Activated T-cell treated with anti-CD3 and anti-CD28 coated beads, Interleukin-2, amount 50 U/mL, for 4 hours (primary cell): ENCODE data around the gene FOLR1. TPM values are rescaled to one million over a fixed set of nuclear protein-coding genes. Genes with fewer than 3 reads are reported as not detected.

Source experiments
- ATAC-seq, 2 donors: fragments of 200-7000 bp; cut with Tn5 transposase; one replicate each; pipeline ENCODE4 v1.10.0; 2021
- DNase-seq: peaks from one replicate; pipeline ENCODE4 v3.0.0-alpha.2; 2020
- H3K27me3 Mint-ChIP-seq: one replicate; pipeline ENCODE4 v1.8.0; 2021; ENCODE audit warnings: low read depth, mixed read lengths
- H3K36me3 Mint-ChIP-seq: one replicate; pipeline ENCODE4 v1.8.0; 2022; ENCODE audit warnings: mixed read lengths; ENCODE audit not compliant: insufficient read depth
- H3K4me1 Mint-ChIP-seq: one replicate; pipeline ENCODE4 v1.8.0; 2021; ENCODE audit warnings: low read depth, mixed read lengths
- H3K4me3 Mint-ChIP-seq: one replicate; pipeline ENCODE4 v1.8.0; 2021; ENCODE audit warnings: mild to moderate bottlenecking, moderate library complexity, mixed read lengths
- H3K9me3 Mint-ChIP-seq: one replicate; pipeline ENCODE4 v1.8.0; 2021; ENCODE audit warnings: mixed read lengths
- total RNA-seq, 3 donors: library from RNA; stranded (reverse); gene quantifications; one replicate each; pipeline ENCODE4 v1.2.1, GENCODE V29; 2021

Gene FOLR1
- total RNA-seq, 3 donors from 2014 or later = 0.20 to 0.24 TPM; not detected in 1

DNA sequence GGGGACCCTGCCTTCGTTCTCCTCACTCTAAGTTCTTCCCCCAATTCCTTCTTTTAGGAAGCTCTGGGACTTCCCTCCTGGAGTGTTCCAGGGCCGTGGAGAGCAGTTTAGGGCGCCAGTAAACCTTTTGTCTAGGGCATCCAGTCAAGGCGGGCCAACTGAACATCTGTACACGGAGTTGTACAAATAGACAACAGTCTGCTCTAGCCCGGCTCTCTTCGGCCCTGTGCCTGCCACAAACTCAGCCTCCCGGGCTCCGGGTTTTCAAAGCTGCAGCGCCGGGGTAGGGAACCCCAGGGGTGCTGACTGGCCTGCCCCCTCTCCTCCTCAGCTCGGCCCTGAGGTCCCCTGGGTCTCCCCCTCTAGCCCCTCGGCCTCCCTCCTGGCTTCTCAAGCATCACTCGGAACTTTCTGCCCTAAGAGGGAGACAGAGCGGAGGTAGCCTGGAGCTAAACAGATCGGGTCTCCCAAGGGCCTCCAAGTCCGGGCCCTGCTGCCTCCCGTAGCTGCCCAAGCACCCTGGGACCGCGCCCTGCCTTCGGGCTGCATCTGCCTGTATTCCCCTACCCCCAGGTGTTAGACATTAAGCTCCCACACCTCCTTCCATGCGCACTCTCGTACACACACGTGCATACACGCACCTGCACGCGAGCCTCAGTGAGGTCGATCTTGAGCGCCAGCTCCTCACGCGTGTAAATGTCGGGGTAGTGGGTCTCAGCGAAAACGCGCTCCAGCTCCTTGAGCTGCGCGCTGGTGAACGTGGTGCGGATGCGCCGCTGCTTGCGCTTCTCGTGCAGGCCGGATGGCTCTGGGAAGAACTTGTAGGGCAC lies 48.7 kb downstream of the FOLR1 start:
- Mint-ChIP-seq H3K4me1 (peaks cover 28% of the 10 kb centered on the region), H3K27me3 (peaks cover 47% of the 10 kb centered on the region), H3K9me3 (no peaks in the 10 kb centered on the region), H3K4me3 (peak overlapping the region; percentile 69), H3K36me3 (peaks cover 3% of the 10 kb centered on the region)
- DNase-seq (no peak), ATAC-seq (peak; percentile 18 to 23)

DNA sequence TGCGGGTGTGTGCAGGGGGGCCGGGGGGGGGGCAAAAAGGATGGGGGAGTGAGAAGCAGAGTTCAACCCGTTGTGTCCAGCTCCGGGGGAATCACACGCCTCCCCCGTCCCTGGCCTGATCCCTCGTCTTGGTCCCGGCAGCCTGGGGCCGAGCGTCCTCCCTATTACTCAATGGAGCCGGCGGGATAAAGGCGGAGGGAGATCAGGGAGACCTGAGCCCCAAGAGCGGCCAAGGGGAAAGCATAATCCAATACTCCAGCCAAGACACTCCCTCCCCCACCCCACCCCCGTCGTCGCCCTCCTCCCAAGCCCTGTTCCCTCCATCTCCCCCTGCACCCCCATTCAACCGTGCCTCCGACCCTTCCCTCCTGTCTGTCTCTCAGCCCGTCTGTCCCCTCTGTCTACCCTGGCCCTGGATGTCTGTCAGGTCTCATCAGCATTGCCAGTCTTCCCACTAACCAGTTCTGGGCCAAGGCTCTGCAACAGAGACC lies 49.4 kb downstream of the FOLR1 start:
- no peak for ATAC-seq
- Mint-ChIP-seq H3K36me3 (peaks cover 3% of the 10 kb centered on the region), H3K9me3 (no peaks in the 10 kb centered on the region), H3K4me1 (peaks cover 28% of the 10 kb centered on the region), H3K27me3 (peaks cover 47% of the 10 kb centered on the region), H3K4me3 (no peak overlapping the region)
- DNase-seq = no peak

DNA sequence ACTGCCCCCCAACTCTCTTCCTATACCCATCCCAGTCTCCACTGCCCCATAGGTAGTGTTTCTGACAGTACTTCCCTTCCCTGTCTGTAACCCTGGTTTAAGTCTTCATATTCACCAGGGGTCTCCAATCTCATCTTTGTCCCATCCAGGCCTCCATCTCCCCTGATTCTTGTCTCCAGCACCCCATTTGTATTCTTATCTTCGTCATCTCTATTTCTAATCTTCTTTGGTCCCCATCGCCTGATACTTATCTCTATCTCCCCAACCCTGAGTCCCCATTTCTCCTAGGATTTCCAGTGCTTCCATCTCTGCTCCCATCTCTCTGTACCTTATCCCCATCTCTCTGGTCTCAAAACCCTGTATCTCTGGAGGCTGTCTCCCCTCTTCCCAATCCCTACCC lies 50.2 kb downstream of the FOLR1 start:
- ATAC-seq = no peak
- Mint-ChIP-seq H3K4me1 (peaks cover 28% of the 10 kb centered on the region), H3K9me3 (no peaks in the 10 kb centered on the region), H3K36me3 (no peaks in the 10 kb centered on the region), H3K27me3 (peaks cover 47% of the 10 kb centered on the region), H3K4me3 (no peak overlapping the region)
- no peak for DNase-seq

DNA sequence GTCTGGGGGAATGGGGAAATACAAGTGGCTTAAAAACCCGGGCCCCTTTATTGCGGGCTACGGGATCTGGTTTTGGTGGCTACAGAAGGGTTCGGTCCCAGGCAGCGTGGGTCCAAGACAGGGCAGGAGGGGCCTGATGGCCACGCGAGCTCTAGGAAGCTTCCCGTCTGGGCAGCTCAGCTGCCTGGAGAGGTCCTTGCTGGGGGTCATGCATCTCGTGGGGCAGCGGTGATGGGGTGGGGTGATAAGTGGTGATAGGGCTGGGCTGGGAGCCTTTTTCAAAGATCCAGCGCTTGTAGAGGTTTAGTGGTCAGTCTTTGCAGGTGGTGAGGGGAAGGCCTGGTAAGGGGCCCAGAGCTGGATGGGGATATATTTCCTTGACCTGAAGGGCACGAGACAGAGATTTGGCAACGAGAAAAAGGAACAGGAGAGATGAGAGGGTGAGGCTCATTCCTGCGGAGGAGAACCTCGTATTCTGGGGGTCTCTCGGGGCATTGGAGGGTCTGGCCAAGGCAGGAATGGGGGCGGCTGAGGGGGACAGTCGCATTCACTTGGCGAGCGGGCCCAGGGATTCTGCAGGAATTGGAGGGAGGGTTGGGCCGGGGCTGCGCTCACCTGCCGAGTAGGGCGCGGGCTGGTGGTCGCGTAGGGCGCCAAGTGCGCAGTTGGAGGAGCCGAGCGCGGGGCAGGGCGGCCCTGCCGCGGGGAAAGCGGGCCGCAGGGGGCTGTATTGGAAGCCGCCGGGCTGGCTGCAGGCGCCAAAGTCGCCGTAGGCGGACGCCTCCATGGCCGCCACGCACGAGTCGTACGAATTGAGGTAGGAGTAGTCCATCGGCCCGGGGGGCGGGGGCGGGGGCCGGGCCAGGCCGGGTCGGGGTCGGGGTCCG lies 51.5 kb downstream of the FOLR1 start:
- peak in 1 of 2 donors; percentile 8 for ATAC-seq
- DNase-seq = no peak
- Mint-ChIP-seq H3K4me1 (peaks cover 28% of the 10 kb centered on the region), H3K4me3 (no peak overlapping the region), H3K9me3 (no peaks in the 10 kb centered on the region), H3K36me3 (no peaks in the 10 kb centered on the region), H3K27me3 (peaks cover 52% of the 10 kb centered on the region)

DNA sequence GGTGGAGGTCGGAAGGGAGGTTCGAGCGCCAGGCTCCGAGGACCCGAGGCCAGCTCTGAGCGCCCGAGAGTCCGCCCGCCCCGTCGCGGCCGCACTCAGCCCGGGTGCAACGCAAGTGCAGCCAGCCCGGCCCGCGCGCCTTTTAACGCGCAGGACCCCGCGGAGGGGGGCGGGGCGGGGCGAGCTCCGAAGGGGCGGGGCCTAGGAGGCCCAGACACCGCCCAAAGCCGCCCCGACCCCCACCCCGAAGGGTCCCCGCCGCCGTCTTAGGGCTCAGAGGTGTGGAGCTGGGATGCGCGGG lies 52.1 kb downstream of the FOLR1 start, which contains the start of gene PHOX2A:
PHOX2A (minus strand) TSS at position 117 of the 301 bp plus-strand sequence. CDS start 172 bp downstream, outside the sequence.
- Mint-ChIP-seq H3K4me1 (peaks cover 26% of the 10 kb centered on the region), H3K4me3 (no peak within 1 kb of the TSS), H3K9me3 (no peaks in the 10 kb centered on the region), H3K36me3 (no peaks in the 10 kb centered on the region), H3K27me3 (peaks cover 51% of the 10 kb centered on the region)
- DNase-seq (no peak), ATAC-seq (no peak)

DNA sequence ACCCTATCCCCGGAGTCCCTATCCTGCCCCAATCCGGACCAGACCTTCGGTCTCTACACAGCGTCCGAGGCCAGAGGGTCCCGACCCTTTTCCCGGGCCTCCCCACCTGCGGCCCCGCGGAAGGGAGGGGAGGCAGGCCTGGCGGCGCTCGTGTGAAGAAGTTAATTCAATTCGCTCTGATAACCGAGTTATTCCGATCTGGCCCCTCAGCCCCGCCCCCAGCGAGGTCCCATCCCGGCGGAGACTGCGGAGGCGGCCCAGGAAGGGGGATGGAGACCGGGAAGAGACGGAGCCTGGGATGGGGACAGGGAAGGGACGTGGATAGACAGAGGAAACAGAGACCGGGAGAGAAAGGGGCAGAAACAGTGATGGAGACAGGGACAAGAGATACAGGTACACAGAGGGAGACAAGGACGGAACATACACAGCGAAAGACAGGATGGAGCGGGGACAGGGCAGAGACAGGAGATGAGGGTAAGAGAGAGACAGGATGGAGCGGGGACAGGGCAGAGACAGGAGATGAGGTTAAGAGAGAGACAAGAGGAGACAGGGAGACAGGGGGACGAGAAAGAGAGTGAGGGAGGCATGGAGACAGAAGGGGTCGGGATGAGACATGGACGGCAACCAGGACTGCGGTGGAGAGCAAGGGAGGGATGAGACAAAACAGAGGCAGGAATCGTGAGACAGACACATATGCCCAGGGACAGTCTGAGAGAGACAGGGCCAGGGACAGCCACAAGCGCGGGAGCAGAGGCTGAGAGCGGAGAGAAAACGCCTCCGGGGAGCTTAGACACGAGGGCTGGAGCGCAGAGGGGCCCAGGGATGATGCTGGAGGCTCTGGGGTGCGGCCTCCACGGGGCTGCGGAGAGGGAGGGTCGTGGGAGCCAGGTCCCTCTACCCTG lies 52.7 kb downstream of the FOLR1 start:
- H3K9me3 Mint-ChIP-seq = no peaks in the 10 kb centered on the region
- no peak for DNase-seq
- peaks cover 50% of the 10 kb centered on the region for H3K27me3 Mint-ChIP-seq
- no peaks in the 10 kb centered on the region for H3K36me3 Mint-ChIP-seq
- ATAC-seq = peak in 1 of 2 donors; percentile 7
- H3K4me3 Mint-ChIP-seq = no peak overlapping the region
- peaks cover 23% of the 10 kb centered on the region for H3K4me1 Mint-ChIP-seq

DNA sequence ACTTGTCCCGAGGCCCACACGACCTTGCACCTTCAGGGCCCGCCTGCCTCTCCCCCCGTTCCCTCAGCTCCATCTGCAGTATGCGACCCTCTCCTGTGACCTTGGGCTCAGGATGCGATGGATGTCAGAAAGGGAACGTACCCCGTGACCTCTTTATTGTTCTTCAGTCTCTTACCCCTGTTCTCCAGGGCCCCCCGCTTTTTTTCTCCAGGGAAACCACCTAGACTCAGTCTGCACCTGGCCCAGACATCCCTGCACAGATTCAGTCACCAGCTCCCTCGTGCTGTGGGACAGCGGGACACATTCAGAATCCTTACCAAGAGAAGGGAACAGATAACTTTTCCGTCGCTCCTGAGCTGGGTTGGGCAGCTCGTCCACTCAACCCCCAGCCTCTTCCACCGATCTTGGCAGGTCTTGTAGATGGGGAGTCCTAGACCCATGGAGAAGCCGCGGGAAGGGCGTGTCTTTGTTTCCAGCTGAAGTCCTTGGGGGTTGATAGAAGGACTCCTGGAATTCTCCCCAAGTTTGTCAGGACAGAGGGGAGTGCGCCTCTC lies 53.4 kb downstream of the FOLR1 start:
- Mint-ChIP-seq H3K27me3 (peaks cover 52% of the 10 kb centered on the region), H3K9me3 (no peaks in the 10 kb centered on the region), H3K36me3 (no peaks in the 10 kb centered on the region), H3K4me3 (no peak overlapping the region), H3K4me1 (peaks cover 21% of the 10 kb centered on the region)
- DNase-seq = no peak
- ATAC-seq = no peak

Other genes starting within 250 kb of the FOLR1 start
- 1 to 10 TPM; 7.9 to 9.8 (median 9.3) TPM for gene IL18BP, start 193.2 kb upstream of the FOLR1 start, total RNA-seq
- 10 to 100 TPM; 80.8 to 90.6 (median 85.3) TPM for gene NUMA1, start 111.6 kb upstream of the FOLR1 start, total RNA-seq
- 1 to 10 TPM; 3.3 to 7.7 (median 7.3) TPM for gene LRRC51, start 111.3 kb upstream of the FOLR1 start, total RNA-seq
- 10 to 100 TPM; 77.6 to 82.1 (median 78.2) TPM for gene LAMTOR1, start 88.8 kb upstream of the FOLR1 start, total RNA-seq
- gene TOMT, start 86.2 kb upstream of the FOLR1 start, total RNA-seq = not detected
- gene ANAPC15, start 79.4 kb upstream of the FOLR1 start, total RNA-seq = 10 to 100 TPM; 56.2 to 68.9 (median 58.9) TPM
- not detected for gene FOLR3, start 56.4 kb upstream of the FOLR1 start, total RNA-seq
- gene FOLR2, start 24.7 kb downstream of the FOLR1 start, total RNA-seq = not detected
- 10 to 100 TPM; 69.5 to 90.2 (median 79.5) TPM for gene INPPL1, start 32.6 kb downstream of the FOLR1 start, total RNA-seq
- gene PHOX2A, start 52.0 kb downstream of the FOLR1 start, total RNA-seq = not detected
- 10 to 100 TPM; 50.2 to 55.7 (median 54.6) TPM for gene CLPB, start 242.4 kb downstream of the FOLR1 start, total RNA-seq